ENCODE measurements around the gene CNST. TPM values are rescaled to one million over a fixed set of nuclear protein-coding genes. Genes with fewer than 3 reads are reported as not detected.

The CNST gene
- 4.9 and 6.0 TPM in 2 replicates for total RNA-seq

GRCh38 chr1:246566128-246566812 lies at the start of gene CNST, which contains the start of gene TFB2M:
Gene CNST (plus strand): TSS chr1:246566456. CDS start chr1:246591563, 25,107 bp downstream.
Gene TFB2M (minus strand): TSS chr1:246566261. CDS start chr1:246566138, 123 bp downstream.

Other genes starting within 250 kb of the CNST start
- gene SMYD3, start 59.2 kb upstream of the CNST start, total RNA-seq = 15.2 and 20.8 TPM in 2 replicates
- gene TFB2M, start 195 bp upstream of the CNST start, total RNA-seq = 11.6 and 13.8 TPM in 2 replicates
- gene SCCPDH, start 158.0 kb downstream of the CNST start, total RNA-seq = 6.5 and 10.0 TPM in 2 replicates